K562 (cell line): ENCODE measurements around the gene PITPNM1. TPM values are rescaled to one million over a fixed set of nuclear protein-coding genes. Genes with fewer than 3 reads are reported as not detected.

Source experiments
- ATAC-seq: fragments of 200-7000 bp; cut with Tn5 transposase; 3 replicates; pipeline ENCODE4 v1.9.1; 2020; ENCODE audit warnings: moderate library complexity
- BruUV-seq: library from RNA; stranded (reverse); fragments of 400-500 nt; replicated peaks from 2 replicates; lab custom pipeline; 2021; lab: Mats Ljungman, UMichigan
- CTCF ChIA-PET: fragments of 300-600 bp; formaldehyde crosslinking; extraction: SDS; loops from one replicate; lab custom pipeline; 2021; ENCODE audit warnings: low intra/inter-chr PET ratio; lab: Yijun Ruan, JAX
- POLR2A ChIA-PET: fragments of 300-600, 350-650 bp; sonication (Branson Sonifier 250); formaldehyde crosslinking; extraction: SDS; loops from one replicate; lab custom pipeline; 2021; ENCODE audit warnings: antibody characterized with exemption, inconsistent platforms; lab: Yijun Ruan, JAX
- DNase-seq, 4 experiments: peaks; one replicate each; pipeline versions ENCODE4 v3.0.0 to v3.0.0-alpha.2; 2011 to 2018; ENCODE audit warnings: low spot score in 3 of 4, mixed read lengths in 3 of 4; ENCODE audit errors: extremely low read depth in 1 of 4
- FAIRE-seq: peaks from 2 replicates; lab custom pipeline; 2011; peaks lifted over from hg19 to GRCh38; lab: Jason Lieb, UNC
- H2AFZ ChIP-seq: 2 replicates; pipeline ENCODE4 v1.6.0; 2011; ENCODE audit warnings: low read depth, low read length, control low read depth, inconsistent platforms
- H3K27ac ChIP-seq: fragments of 200-600 bp; 3 replicates; pipeline ENCODE4 v1.8.0; 2011; ENCODE audit warnings: low read depth, mild to moderate bottlenecking, control low read depth, inconsistent platforms, low read length, moderate library complexity, mixed read lengths; ENCODE audit errors: extremely low read depth
- H3K27me3 ChIP-seq, 2 experiments: fragments of 300-600 bp in 1 of 2; 2 replicates in 1 of 2; 3 replicates in 1 of 2; pipeline versions ENCODE4 v1.6.0 to v1.8.0; 2011; ENCODE audit warnings: inconsistent platforms in 2 of 2, low read length in 2 of 2, mild to moderate bottlenecking in 1 of 2, mixed read lengths in 1 of 2, moderate library complexity in 1 of 2; ENCODE audit not compliant: control insufficient read depth in 2 of 2, insufficient read depth in 2 of 2
- H3K36me3 ChIP-seq: fragments of 300-600 bp; 3 replicates; pipeline ENCODE4 v1.8.0; 2011; ENCODE audit warnings: mild to moderate bottlenecking, low read length, inconsistent platforms; ENCODE audit not compliant: control insufficient read depth, insufficient read depth
- H3K4me1 ChIP-seq, 2 experiments: fragments of 200-600 bp in 1 of 2; replicated peaks in 1 of 2; 2 replicates in 1 of 2; 3 replicates in 1 of 2; pipeline versions ENCODE4 v1.5.1 to v1.8.0; 2011; ENCODE audit warnings: inconsistent platforms in 2 of 2, low read length in 2 of 2, mild to moderate bottlenecking in 1 of 2, mixed read lengths in 1 of 2, moderate library complexity in 1 of 2; ENCODE audit not compliant: control insufficient read depth in 2 of 2, insufficient read depth in 2 of 2
- H3K4me2 ChIP-seq: 2 replicates; pipeline ENCODE4 v1.6.1; 2011; ENCODE audit warnings: low read length, control low read depth, inconsistent platforms, mixed read lengths; ENCODE audit not compliant: insufficient read depth
- H3K4me3 ChIP-seq: fragments of 200-600 bp; sonication (generic), shearing (Covaris generic); 2 replicates; pipeline ENCODE4 v1.5.1; 2016; ENCODE audit warnings: control low read depth, inconsistent platforms
- H3K79me2 ChIP-seq: fragments of 200-600 bp; 3 replicates; pipeline ENCODE4 v1.8.0; 2011; ENCODE audit warnings: low read length, inconsistent platforms; ENCODE audit not compliant: control insufficient read depth, insufficient read depth
- H3K9ac ChIP-seq, 2 experiments: 2 replicates each; pipeline versions ENCODE4 v1.6.0 to v1.6.1; 2011; ENCODE audit warnings: low read depth in 2 of 2, low read length in 2 of 2, control low read depth in 1 of 2, inconsistent platforms in 1 of 2, mild to moderate bottlenecking in 1 of 2, mixed read lengths in 1 of 2; ENCODE audit not compliant: insufficient read depth in 1 of 2
- H3K9me1 ChIP-seq: one replicate; pipeline ENCODE4 v1.6.0; 2011; ENCODE audit warnings: inconsistent platforms, mild to moderate bottlenecking, low read length, moderate library complexity; ENCODE audit not compliant: control insufficient read depth, insufficient read depth
- H3K9me3 ChIP-seq: replicated peaks from 2 replicates; pipeline ENCODE4 v1.5.1; 2011; ENCODE audit warnings: low read depth, low read length, inconsistent platforms; ENCODE audit not compliant: control insufficient read depth, insufficient read depth
- H4K20me1 ChIP-seq: replicated peaks from 2 replicates; pipeline ENCODE4 v1.6.1; 2011; ENCODE audit warnings: low read length, inconsistent platforms, mixed read lengths; ENCODE audit not compliant: control insufficient read depth, insufficient read depth
- POLR2B ChIP-seq: fragments of 450-650 bp; IDR thresholded peaks from 2 replicates; pipeline ENCODE4 v1.6.1; 2018; ENCODE audit warnings: low read depth; ENCODE audit not compliant: partially characterized antibody
- POLR2G ChIP-seq: fragments of 200-400 bp; formaldehyde crosslinking; IDR thresholded peaks from 2 replicates; pipeline ENCODE4 v1.6.1; 2017; ENCODE audit warnings: low read depth, mild to moderate bottlenecking, antibody characterized with exemption, low read length, moderate library complexity
- RHOXF2B ChIP-seq: fragments of 250-450 bp; sonication (Bioruptor Pico); conservative IDR thresholded peaks from 2 replicates; pipeline ENCODE4 v1.5.1; 2021
- ZNF282 ChIP-seq: sonication (generic); formaldehyde crosslinking; IDR thresholded peaks from 2 replicates; pipeline ENCODE4 v1.8.1; 2023; ENCODE audit warnings: missing genetic modification reagents
- WGBS: fragments of 100-300 bp; shearing (Covaris generic); methylation state at CpG from one replicate; pipeline ENCODE4 v1.1.6; 2016; ENCODE audit warnings: low coverage, mixed read lengths; ENCODE audit not compliant: insufficient coverage; ENCODE audit errors: missing lambda C conversion rate; 5-methylcytosine and 5-hydroxymethylcytosine counted together
- in situ Hi-C: fragments of 300-500 bp; cut with MboI; formaldehyde crosslinking; loops from 4 replicates; pipeline ENCODE4 v1.15.0; 2018; ENCODE audit warnings: inconsistent platforms, mixed read lengths
- intact Hi-C: fragments of 100-400 bp; cut with micrococcal nuclease; formaldehyde crosslinking; loops from 2 replicates; pipeline ENCODE4 v1.14.2; 2022
- polyA plus RNA-seq, 8 experiments: library from polyadenylated mRNA; depleted of rRNA in 4 of 8; stranded (reverse) in 5 of 8; unstranded in 3 of 8; fragments of >200 nt; fragmentation: Nextera tagmentation in 2 of 8; fragmentation: Illumina TruSeq in 1 of 8; extraction: Ambion mirVana in 2 of 8; extraction: Trizol in 1 of 8; gene quantifications; 2 replicates each; pipeline versions ENCODE4 v1.2.1 to v1.2.3, GENCODE V29; 2011 to 2014; ENCODE audit warnings: inconsistent platforms in 1 of 8, missing spikeins in 1 of 8
- total RNA-seq, 7 experiments: library from RNA; depleted of rRNA in 6 of 7; stranded (reverse); fragments of >200 nt in 6 of 7; fragmentation: Illumina TruSeq in 2 of 7; extraction: Trizol in 2 of 7; gene quantifications; 2 replicates each; pipeline versions ENCODE4 v1.2.1 to v1.2.3, GENCODE V29; 2011 to 2021; ENCODE audit warnings: low replicate concordance in 1 of 7

The PITPNM1 gene
- total and polyA plus RNA-seq, 9 of the 15 experiments (the other 6 are each of a cell fraction or from before 2014, with no cell fraction given): 0.11 to 53.7 (median 16.0) TPM

DNA sequence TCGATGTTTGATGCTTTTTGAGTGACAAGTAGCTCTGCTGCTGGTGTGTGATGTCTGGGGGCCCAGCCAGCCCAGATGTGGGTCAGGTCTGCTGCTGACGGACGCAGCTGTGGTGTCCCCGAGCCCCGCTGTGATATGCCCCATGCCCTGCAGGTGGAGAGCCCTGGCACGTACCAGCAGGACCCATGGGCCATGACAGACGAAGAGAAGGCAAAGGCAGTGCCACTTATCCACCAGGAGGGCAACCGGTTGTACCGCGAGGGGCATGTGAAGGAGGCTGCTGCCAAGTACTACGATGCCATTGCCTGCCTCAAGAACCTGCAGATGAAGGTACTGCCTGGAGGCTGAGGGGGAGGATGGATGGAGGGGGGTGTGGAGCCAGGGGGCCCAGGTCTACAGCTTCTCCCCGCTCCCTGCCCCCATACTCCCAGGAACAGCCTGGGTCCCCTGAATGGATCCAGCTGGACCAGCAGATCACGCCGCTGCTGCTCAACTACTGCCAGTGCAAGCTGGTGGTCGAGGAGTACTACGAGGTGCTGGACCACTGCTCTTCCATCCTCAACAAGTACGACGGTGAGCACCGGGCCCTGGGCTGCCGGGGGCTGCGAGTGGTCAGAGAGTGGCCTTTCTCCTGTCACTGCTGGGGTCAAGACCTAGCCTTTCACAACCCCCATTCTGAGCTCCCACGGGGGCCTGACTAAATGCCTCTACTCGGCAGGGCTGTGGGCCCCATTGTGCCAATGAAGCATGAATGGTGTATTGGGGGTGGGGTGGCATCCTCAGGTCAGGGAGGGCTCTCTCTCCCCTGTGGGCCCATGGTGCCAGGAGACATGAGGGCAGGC is 15.1 kb downstream of the PITPNM1 start:
- DNase-seq: no peak
- Histone ChIP-seq H3K27ac (no peak overlapping the region), H3K36me3 (peaks cover 75% of the 10 kb centered on the region; the same call in 2 of the 3 replicates), H2AFZ (no peak overlapping the region), H3K4me2 (no peak overlapping the region), H3K9me3 (no peaks in the 10 kb centered on the region), H3K79me2 (peaks cover 13% of the 10 kb centered on the region; the same call in 1 of the 3 replicates), H3K9me1 (no peaks in the 10 kb centered on the region), H3K4me3 (no peak overlapping the region), H3K27me3 (no peaks in the 10 kb centered on the region), H3K9ac (peak overlapping the region in 1 of 2 experiments; percentile 64; a peak in 2 of 4 replicates), H4K20me1 (no peaks in the 10 kb centered on the region), H3K4me1 (peaks cover 9 to 77% of the 10 kb centered on the region in 2 experiments)
- WGBS: 86% methylated on average over 22 of the region's 23 CpGs
- peak; percentile 68 for TF ChIP-seq POLR2G
- TF ChIP-seq ZNF282: no peak
- peak; percentile 8 for TF ChIP-seq POLR2B
- no peak for TF ChIP-seq RHOXF2B (CRISPR knock-in tag)
- ChIA-PET CTCF (no interaction called here), POLR2A (interaction anchor here (0.6 to 1.6 kb wide), 4 partner anchors 9 to 922 kb away, joined by 3 to 9 read pairs (median 4); no protein-coding TSS in a partner anchor)
- FAIRE-seq: no peak
- intact Hi-C loops: no loop called here
- BruUV-seq: TSS peak; percentile 65
- ATAC-seq: no peak
- in situ Hi-C loops: no loop called here
